Measurements from ENCODE around the gene LGALS1.

DNA sequence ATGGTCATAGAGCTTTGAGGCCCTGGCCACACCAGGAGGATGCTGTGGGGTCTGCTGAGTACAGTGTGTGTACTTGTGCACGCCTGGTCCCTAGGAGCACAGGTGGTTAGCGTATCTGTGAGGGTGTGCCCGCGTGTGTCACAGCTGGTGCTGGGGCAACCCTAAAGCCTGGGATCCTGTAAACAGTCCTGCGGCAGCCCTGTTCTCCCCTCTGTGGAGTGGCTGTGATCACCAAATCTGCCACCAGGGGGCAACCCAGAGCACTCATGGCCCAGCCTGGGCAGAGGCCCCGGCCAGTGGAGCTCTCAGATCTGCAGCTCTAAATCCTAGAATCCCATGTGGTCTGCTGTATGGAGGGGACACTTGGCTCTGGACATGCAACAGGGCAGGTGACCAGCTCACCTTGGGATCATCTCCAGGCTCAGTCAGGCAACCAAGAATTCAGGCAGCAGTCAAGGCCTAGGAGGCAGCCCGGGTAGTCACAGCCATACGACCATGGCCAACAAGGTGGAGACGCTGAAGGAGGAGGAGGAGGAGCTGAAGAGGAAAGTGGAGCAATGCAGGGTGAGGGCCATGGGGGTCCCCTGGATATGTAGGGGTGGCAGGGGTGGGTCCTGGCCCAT lies 32.1 kb upstream of the LGALS1 start:
- TF ChIP-seq, protein P1, sequence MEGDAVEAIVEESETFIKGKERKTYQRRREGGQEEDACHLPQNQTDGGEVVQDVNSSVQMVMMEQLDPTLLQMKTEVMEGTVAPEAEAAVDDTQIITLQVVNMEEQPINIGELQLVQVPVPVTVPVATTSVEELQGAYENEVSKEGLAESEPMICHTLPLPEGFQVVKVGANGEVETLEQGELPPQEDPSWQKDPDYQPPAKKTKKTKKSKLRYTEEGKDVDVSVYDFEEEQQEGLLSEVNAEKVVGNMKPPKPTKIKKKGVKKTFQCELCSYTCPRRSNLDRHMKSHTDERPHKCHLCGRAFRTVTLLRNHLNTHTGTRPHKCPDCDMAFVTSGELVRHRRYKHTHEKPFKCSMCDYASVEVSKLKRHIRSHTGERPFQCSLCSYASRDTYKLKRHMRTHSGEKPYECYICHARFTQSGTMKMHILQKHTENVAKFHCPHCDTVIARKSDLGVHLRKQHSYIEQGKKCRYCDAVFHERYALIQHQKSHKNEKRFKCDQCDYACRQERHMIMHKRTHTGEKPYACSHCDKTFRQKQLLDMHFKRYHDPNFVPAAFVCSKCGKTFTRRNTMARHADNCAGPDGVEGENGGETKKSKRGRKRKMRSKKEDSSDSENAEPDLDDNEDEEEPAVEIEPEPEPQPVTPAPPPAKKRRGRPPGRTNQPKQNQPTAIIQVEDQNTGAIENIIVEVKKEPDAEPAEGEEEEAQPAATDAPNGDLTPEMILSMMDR (conservative IDR thresholded peaks at IDR 0.05; ENCODE audit: low read depth, low read length), result peak; percentile 93
- TF ChIP-seq EZH2 (IDR thresholded peaks at IDR 0.05; ENCODE audit: borderline replicate concordance, low read depth, low read length, poor library complexity, severe bottlenecking), result no peak

All from A673 (cell line).